Upper lobe of left lung (tissue), 4 donors: ENCODE measurements around the gene MRPL58.

Source experiments
- POLR2A ChIP-seq, 4 donors: fragments of 450-650 bp; IDR thresholded peaks; one replicate each; pipeline ENCODE4 v1.5.1; 2016 to 2017; ENCODE audit warnings: antibody characterized with exemption in 4 of 4, mild to moderate bottlenecking in 2 of 4
- POLR2AphosphoS5 ChIP-seq, 2 donors: sonication (generic); formaldehyde crosslinking; IDR thresholded peaks; one replicate each; pipeline ENCODE4 v1.5.1; 2017; ENCODE audit warnings: antibody characterized with exemption in 2 of 2
- TF ChIP-seq, protein P1 (sequence below), 6 experiments: fragments of 450-650 bp in 4 of 6; fragments of 200-600 bp in 2 of 6; sonication (generic) in 2 of 6; IDR thresholded peaks; one replicate each; pipeline ENCODE4 v1.5.1; 2016 to 2019; ENCODE audit warnings: antibody characterized with exemption in 6 of 6

DNA sequence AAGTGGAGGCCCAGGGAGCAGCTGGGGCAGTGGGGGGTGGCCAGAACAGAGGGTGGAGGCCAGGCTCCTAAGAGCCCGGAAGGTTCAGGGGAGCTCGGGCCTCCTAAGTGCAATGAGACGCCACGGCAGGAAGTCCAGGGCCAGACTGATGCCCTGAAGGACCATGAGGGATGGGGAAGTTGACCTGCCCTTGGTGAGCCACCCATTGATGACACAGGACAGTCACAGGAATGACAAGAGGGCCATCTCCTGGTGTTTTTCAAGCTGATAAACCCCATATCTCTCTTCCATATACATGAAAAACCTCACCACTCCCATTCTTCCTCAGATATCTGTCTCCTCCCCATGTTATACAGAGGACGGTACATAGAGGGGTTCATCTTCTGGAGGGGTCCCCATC is 5.8 kb upstream of the MRPL58 start:
- TF ChIP-seq POLR2AphosphoS5 (IDR thresholded peaks at IDR 0.05) (no peak), POLR2A (IDR thresholded peaks at IDR 0.05) (no peak)
- TF ChIP-seq, protein P1, sequence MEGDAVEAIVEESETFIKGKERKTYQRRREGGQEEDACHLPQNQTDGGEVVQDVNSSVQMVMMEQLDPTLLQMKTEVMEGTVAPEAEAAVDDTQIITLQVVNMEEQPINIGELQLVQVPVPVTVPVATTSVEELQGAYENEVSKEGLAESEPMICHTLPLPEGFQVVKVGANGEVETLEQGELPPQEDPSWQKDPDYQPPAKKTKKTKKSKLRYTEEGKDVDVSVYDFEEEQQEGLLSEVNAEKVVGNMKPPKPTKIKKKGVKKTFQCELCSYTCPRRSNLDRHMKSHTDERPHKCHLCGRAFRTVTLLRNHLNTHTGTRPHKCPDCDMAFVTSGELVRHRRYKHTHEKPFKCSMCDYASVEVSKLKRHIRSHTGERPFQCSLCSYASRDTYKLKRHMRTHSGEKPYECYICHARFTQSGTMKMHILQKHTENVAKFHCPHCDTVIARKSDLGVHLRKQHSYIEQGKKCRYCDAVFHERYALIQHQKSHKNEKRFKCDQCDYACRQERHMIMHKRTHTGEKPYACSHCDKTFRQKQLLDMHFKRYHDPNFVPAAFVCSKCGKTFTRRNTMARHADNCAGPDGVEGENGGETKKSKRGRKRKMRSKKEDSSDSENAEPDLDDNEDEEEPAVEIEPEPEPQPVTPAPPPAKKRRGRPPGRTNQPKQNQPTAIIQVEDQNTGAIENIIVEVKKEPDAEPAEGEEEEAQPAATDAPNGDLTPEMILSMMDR (IDR thresholded peaks at IDR 0.05): no peak
